HEK293 (cell line): ENCODE measurements around the gene ISG20L2.

Source experiments
- BCL11A ChIP-seq: fragments of 450-650 bp; formaldehyde crosslinking; IDR thresholded peaks from 2 replicates; pipeline ENCODE4 v1.5.1; 2016; ENCODE audit warnings: low read depth, missing biosample characterization, missing genetic modification characterization
- EGR2 ChIP-seq: fragments of 450-650 bp; formaldehyde crosslinking; IDR thresholded peaks from 2 replicates; pipeline ENCODE4 v1.5.1; 2016; ENCODE audit warnings: low read depth, missing biosample characterization, missing genetic modification characterization
- GLIS1 ChIP-seq: fragments of 450-650 bp; formaldehyde crosslinking; IDR thresholded peaks from 2 replicates; pipeline ENCODE4 v1.5.1; 2016; ENCODE audit warnings: missing biosample characterization, missing genetic modification characterization
- HIC1 ChIP-seq: fragments of 450-650 bp; formaldehyde crosslinking; IDR thresholded peaks from 2 replicates; pipeline ENCODE4 v1.5.1; 2016; ENCODE audit warnings: missing biosample characterization, missing genetic modification characterization
- PRDM4 ChIP-seq: fragments of 450-650 bp; formaldehyde crosslinking; IDR thresholded peaks from 2 replicates; pipeline ENCODE4 v1.5.1; 2017; ENCODE audit warnings: missing biosample characterization, missing genetic modification characterization
- SCRT2 ChIP-seq: fragments of 450-650 bp; formaldehyde crosslinking; IDR thresholded peaks from 2 replicates; pipeline ENCODE4 v1.5.1; 2016; ENCODE audit warnings: missing biosample characterization, missing genetic modification characterization
- SETDB1 ChIP-seq: IDR thresholded peaks from one replicate; pipeline ENCODE4 v1.6.1; 2017; ENCODE audit warnings: mild to moderate bottlenecking, low read length, moderate library complexity, mixed read lengths; ENCODE audit not compliant: insufficient read length
- ZBTB11 ChIP-seq: fragments of 450-650 bp; formaldehyde crosslinking; conservative IDR thresholded peaks from 2 replicates; pipeline ENCODE4 v1.5.1; 2016; ENCODE audit warnings: low read depth, missing biosample characterization, missing genetic modification characterization
- ZBTB17 ChIP-seq: fragments of 450-650 bp; formaldehyde crosslinking; IDR thresholded peaks from 2 replicates; pipeline ENCODE4 v1.5.1; 2016; ENCODE audit warnings: missing biosample characterization, missing genetic modification characterization
- ZBTB6 ChIP-seq: fragments of 450-650 bp; formaldehyde crosslinking; IDR thresholded peaks from 2 replicates; pipeline ENCODE4 v1.5.1; 2017; ENCODE audit warnings: missing biosample characterization, missing genetic modification characterization
- ZFP41 ChIP-seq: fragments of 450-650 bp; formaldehyde crosslinking; IDR thresholded peaks from 2 replicates; pipeline ENCODE4 v1.5.1; 2016; ENCODE audit warnings: missing biosample characterization, missing genetic modification characterization, borderline replicate concordance
- ZNF16 ChIP-seq: fragments of 450-650 bp; formaldehyde crosslinking; IDR thresholded peaks from 2 replicates; pipeline ENCODE4 v1.5.1; 2016; ENCODE audit warnings: low read depth, missing biosample characterization, missing genetic modification characterization
- ZNF18 ChIP-seq: fragments of 450-650 bp; formaldehyde crosslinking; IDR thresholded peaks from 2 replicates; pipeline ENCODE4 v1.5.1; 2016; ENCODE audit warnings: missing biosample characterization, missing genetic modification characterization
- ZNF274 ChIP-seq, 2 experiments: fragments of 200-500 bp in 1 of 2; fragments of 450-650 bp in 1 of 2; sonication (Bioruptor generic) in 1 of 2; formaldehyde crosslinking in 1 of 2; IDR thresholded peaks; 2 replicates each; pipeline versions ENCODE4 v1.5.1 to v1.6.1; 2014 to 2016; ENCODE audit warnings: borderline replicate concordance in 1 of 2, inconsistent platforms in 1 of 2, low read length in 1 of 2, missing biosample characterization in 1 of 2, missing genetic modification characterization in 1 of 2
- ZNF366 ChIP-seq: fragments of 450-650 bp; formaldehyde crosslinking; conservative IDR thresholded peaks from 2 replicates; pipeline ENCODE4 v1.5.1; 2016; ENCODE audit warnings: missing biosample characterization, missing genetic modification characterization
- ZNF473 ChIP-seq: fragments of 450-650 bp; formaldehyde crosslinking; IDR thresholded peaks from 2 replicates; pipeline ENCODE4 v1.5.1; 2017; ENCODE audit warnings: missing biosample characterization, missing genetic modification characterization
- ZNF529 ChIP-seq: fragments of 450-650 bp; formaldehyde crosslinking; IDR thresholded peaks from 2 replicates; pipeline ENCODE4 v1.5.1; 2017; ENCODE audit warnings: missing genetic modification characterization, missing biosample characterization; ENCODE audit not compliant: insufficient replicate concordance
- ZNF600 ChIP-seq: fragments of 450-650 bp; formaldehyde crosslinking; IDR thresholded peaks from 2 replicates; pipeline ENCODE4 v1.5.1; 2016; ENCODE audit warnings: missing biosample characterization, missing genetic modification characterization
- ZNF623 ChIP-seq: fragments of 450-650 bp; formaldehyde crosslinking; IDR thresholded peaks from 2 replicates; pipeline ENCODE4 v1.5.1; 2016; ENCODE audit warnings: missing biosample characterization, missing genetic modification characterization

ISG20L2 gene

GRCh38 chr1:156675210-156676113 is 53.1 kb downstream of the ISG20L2 start (continued):
- TF ChIP-seq ZNF18 (tag by site-specific recombination) (no peak), ZNF600 (peak; percentile 88), ZNF473 (tag by site-specific recombination) (no peak), ZNF529 (no peak), HIC1 (tag by site-specific recombination) (no peak), ZBTB11 (tag by site-specific recombination) (no peak), ZNF366 (tag by site-specific recombination) (no peak), ZNF623 (tag by site-specific recombination) (no peak), ZNF274 (IDR thresholded peaks at IDR 0.05; ENCODE audit: low read length) (no peak), ZNF274 (tag by site-specific recombination; IDR thresholded peaks at IDR 0.05; ENCODE audit: borderline replicate concordance) (no peak), BCL11A (no peak), ZBTB6 (tag by site-specific recombination) (no peak), SCRT2 (tag by site-specific recombination) (peak; percentile 86), ZFP41 (no peak), ZBTB17 (tag by site-specific recombination) (0 out of 2 replicates have a peak, but pooled peaks have one; percentile 10), PRDM4 (tag by site-specific recombination) (no peak), ZNF16 (tag by site-specific recombination) (no peak), GLIS1 (peak; percentile 40; the same call in 1 of the 2 replicates), EGR2 (peak; percentile 51; the same call in 1 of the 2 replicates), SETDB1 (no peak)
